IgD-negative memory B cell (primary cell): ENCODE results near the gene ADRA2C. TPM values are rescaled to one million over a fixed set of nuclear protein-coding genes. Genes with fewer than 3 reads are reported as not detected.
A peak's percentile ranks its signal among the peaks of the same experiment; 100 is the strongest.

Experiments used
- H3K27ac Mint-ChIP-seq, 3 donors: one replicate each; pipeline ENCODE4 v1.8.0; 2020 to 2022; ENCODE audit warnings: mild to moderate bottlenecking in 3 of 3, mixed read lengths in 3 of 3, moderate library complexity in 1 of 3
- H3K27me3 Mint-ChIP-seq: one replicate; pipeline ENCODE4 v1.8.0; 2021; ENCODE audit warnings: mixed read lengths
- H3K36me3 Mint-ChIP-seq: one replicate; pipeline ENCODE4 v1.8.0; 2020; ENCODE audit warnings: mild to moderate bottlenecking, mixed read lengths
- H3K4me1 Mint-ChIP-seq, 3 donors: one replicate each; pipeline ENCODE4 v1.8.0; 2020 to 2022; ENCODE audit warnings: mixed read lengths in 3 of 3, mild to moderate bottlenecking in 1 of 3
- H3K4me3 Mint-ChIP-seq, 4 donors: one replicate each; pipeline ENCODE4 v1.8.0; 2020 to 2022; ENCODE audit warnings: mild to moderate bottlenecking in 4 of 4, mixed read lengths in 4 of 4, moderate library complexity in 3 of 4
- H3K9me3 Mint-ChIP-seq, 3 donors: one replicate each; pipeline ENCODE4 v1.8.0; 2020 to 2021; ENCODE audit warnings: mixed read lengths in 3 of 3, mild to moderate bottlenecking in 1 of 3
- polyA plus RNA-seq: library from polyadenylated mRNA; unstranded; fragments of 300-500 nt; fragmentation: Illumina TruSeq; gene quantifications from one replicate; pipeline ENCODE4 v1.2.3, GENCODE V29; 2021

Gene ADRA2C
- not detected for polyA plus RNA-seq

- peaks cover 31% of the 10 kb centered on the region for H3K27me3 Mint-ChIP-seq
- peaks cover 0 to 2% (median 0%) of the 10 kb centered on the region in 3 donors for H3K9me3 Mint-ChIP-seq
- peak within 1 kb of the TSS in 3 of 4 donors; percentile 48 to 79 (median 74) for H3K4me3 Mint-ChIP-seq
- no peaks in the 10 kb centered on the region for H3K36me3 Mint-ChIP-seq
- H3K27ac Mint-ChIP-seq, result no peak within 1 kb of the TSS
- H3K4me1 Mint-ChIP-seq, result peaks cover 0 to 4% (median 1%) of the 10 kb centered on the region in 3 donors
Observed at GRCh38 chr4:3766036-3766784, at the start of gene ADRA2C. Gene ADRA2C (plus strand): TSS chr4:3766385. CDS start chr4:3766607, 222 bp downstream.

GRCh38 chr4:3716631-3717235 is 49.5 kb upstream of the ADRA2C start:
- Mint-ChIP-seq H3K27ac (peak overlapping the region in 1 of 3 donors; percentile 80), H3K4me3 (no peak overlapping the region), H3K27me3 (peaks cover 18% of the 10 kb centered on the region), H3K9me3 (peaks cover 5 to 10% (median 9%) of the 10 kb centered on the region in 3 donors), H3K4me1 (no peaks in the 10 kb centered on the region), H3K36me3 (no peaks in the 10 kb centered on the region)

GRCh38 chr4:3717241-3717640 is 48.9 kb upstream of the ADRA2C start:
- Mint-ChIP-seq H3K4me1 (no peaks in the 10 kb centered on the region), H3K4me3 (no peak overlapping the region), H3K27ac (peak overlapping the region in 1 of 3 donors; percentile 80), H3K27me3 (peaks cover 20% of the 10 kb centered on the region), H3K9me3 (peaks cover 5 to 10% (median 9%) of the 10 kb centered on the region in 3 donors), H3K36me3 (no peaks in the 10 kb centered on the region)

GRCh38 chr4:3718462-3718861 is 47.7 kb upstream of the ADRA2C start:
- H3K4me1 Mint-ChIP-seq, result no peaks in the 10 kb centered on the region
- H3K4me3 Mint-ChIP-seq, result no peak overlapping the region
- H3K36me3 Mint-ChIP-seq, result no peaks in the 10 kb centered on the region
- H3K27ac Mint-ChIP-seq, result no peak overlapping the region
- H3K27me3 Mint-ChIP-seq, result peaks cover 20% of the 10 kb centered on the region
- H3K9me3 Mint-ChIP-seq, result peaks cover 5 to 10% (median 9%) of the 10 kb centered on the region in 3 donors

- Mint-ChIP-seq H3K9me3 (peaks cover 5 to 10% (median 9%) of the 10 kb centered on the region in 3 donors), H3K27me3 (peaks cover 22% of the 10 kb centered on the region), H3K36me3 (no peaks in the 10 kb centered on the region), H3K27ac (no peak overlapping the region), H3K4me1 (no peaks in the 10 kb centered on the region), H3K4me3 (no peak overlapping the region)
Observed at GRCh38 chr4:3719191-3719590, 47.0 kb upstream of the ADRA2C start.

- Mint-ChIP-seq H3K36me3 (no peaks in the 10 kb centered on the region), H3K27me3 (peaks cover 28% of the 10 kb centered on the region), H3K4me1 (peaks cover 0 to 3% (median 0%) of the 10 kb centered on the region in 3 donors), H3K27ac (no peak overlapping the region), H3K4me3 (no peak overlapping the region), H3K9me3 (peaks cover 5 to 10% (median 9%) of the 10 kb centered on the region in 3 donors)
Observed at GRCh38 chr4:3719836-3720235, 46.3 kb upstream of the ADRA2C start.

GRCh38 chr4:3720466-3720865 is 45.7 kb upstream of the ADRA2C start:
- H3K27ac Mint-ChIP-seq, result no peak overlapping the region
- peaks cover 5 to 10% (median 9%) of the 10 kb centered on the region in 3 donors for H3K9me3 Mint-ChIP-seq
- H3K27me3 Mint-ChIP-seq, result peaks cover 29% of the 10 kb centered on the region
- H3K4me3 Mint-ChIP-seq, result no peak overlapping the region
- peaks cover 0 to 3% (median 0%) of the 10 kb centered on the region in 3 donors for H3K4me1 Mint-ChIP-seq
- no peaks in the 10 kb centered on the region for H3K36me3 Mint-ChIP-seq

GRCh38 chr4:3721186-3721585 is 45.0 kb upstream of the ADRA2C start:
- peaks cover 0 to 3% (median 0%) of the 10 kb centered on the region in 3 donors for H3K4me1 Mint-ChIP-seq
- H3K9me3 Mint-ChIP-seq, result peaks cover 5 to 10% (median 9%) of the 10 kb centered on the region in 3 donors
- H3K27ac Mint-ChIP-seq, result no peak overlapping the region
- peaks cover 30% of the 10 kb centered on the region for H3K27me3 Mint-ChIP-seq
- no peaks in the 10 kb centered on the region for H3K36me3 Mint-ChIP-seq
- H3K4me3 Mint-ChIP-seq, result no peak overlapping the region

- Mint-ChIP-seq H3K27me3 (peaks cover 30% of the 10 kb centered on the region), H3K4me3 (no peak overlapping the region), H3K36me3 (no peaks in the 10 kb centered on the region), H3K4me1 (peaks cover 0 to 3% (median 0%) of the 10 kb centered on the region in 3 donors), H3K9me3 (peaks cover 5 to 10% (median 9%) of the 10 kb centered on the region in 3 donors), H3K27ac (no peak overlapping the region)
Observed at GRCh38 chr4:3721627-3722026, 44.6 kb upstream of the ADRA2C start.

GRCh38 chr4:3722446-3723231 is 43.5 kb upstream of the ADRA2C start:
- peaks cover 29% of the 10 kb centered on the region for H3K27me3 Mint-ChIP-seq
- H3K9me3 Mint-ChIP-seq, result peaks cover 5 to 10% (median 9%) of the 10 kb centered on the region in 3 donors
- no peak overlapping the region for H3K27ac Mint-ChIP-seq
- peaks cover 0 to 3% (median 0%) of the 10 kb centered on the region in 3 donors for H3K4me1 Mint-ChIP-seq
- H3K4me3 Mint-ChIP-seq, result no peak overlapping the region
- no peaks in the 10 kb centered on the region for H3K36me3 Mint-ChIP-seq

GRCh38 chr4:3723232-3723642 is 42.9 kb upstream of the ADRA2C start:
- Mint-ChIP-seq H3K27ac (no peak overlapping the region), H3K36me3 (no peaks in the 10 kb centered on the region), H3K4me3 (no peak overlapping the region), H3K27me3 (peaks cover 26% of the 10 kb centered on the region), H3K9me3 (peaks cover under 1 to 6% (median 5%) of the 10 kb centered on the region in 3 donors), H3K4me1 (peaks cover 0 to 3% (median 0%) of the 10 kb centered on the region in 3 donors)

- H3K4me1 Mint-ChIP-seq, result peaks cover 0 to 3% (median 0%) of the 10 kb centered on the region in 3 donors
- H3K9me3 Mint-ChIP-seq, result peaks cover 0 to 1% (median 0%) of the 10 kb centered on the region in 3 donors
- peak overlapping the region in 1 of 4 donors; percentile 36 for H3K4me3 Mint-ChIP-seq
- peaks cover 25% of the 10 kb centered on the region for H3K27me3 Mint-ChIP-seq
- no peak overlapping the region for H3K27ac Mint-ChIP-seq
- H3K36me3 Mint-ChIP-seq, result no peaks in the 10 kb centered on the region
Observed at GRCh38 chr4:3724319-3725231, 41.6 kb upstream of the ADRA2C start.

GRCh38 chr4:3725936-3726870 is 40.0 kb upstream of the ADRA2C start:
- Mint-ChIP-seq H3K36me3 (no peaks in the 10 kb centered on the region), H3K4me1 (peaks cover 0 to 3% (median 0%) of the 10 kb centered on the region in 3 donors), H3K4me3 (peak overlapping the region in 1 of 4 donors; percentile 5), H3K27me3 (peaks cover 23% of the 10 kb centered on the region), H3K9me3 (peaks cover 0 to 1% (median 0%) of the 10 kb centered on the region in 3 donors), H3K27ac (no peak overlapping the region)
